Measurements from ENCODE around the gene CLCN3.

- TF ChIP-seq CTCF (IDR thresholded peaks at IDR 0.05) (no peak), POLR2A (IDR thresholded peaks at IDR 0.05) (no peak), POLR2AphosphoS5 (IDR thresholded peaks at IDR 0.05) (no peak)
Observed at GRCh38 chr4:169583563-169583962, 36.8 kb upstream of the CLCN3 start.

Data from transverse colon (tissue), 4 donors.